ENCODE measurements around the gene PPME1. TPM values are rescaled to one million over a fixed set of nuclear protein-coding genes. Genes with fewer than 3 reads are reported as not detected.
A peak's percentile ranks its signal among the peaks of the same experiment; 100 is the strongest.

PPME1 gene
- total RNA-seq, 2 donors from 2014 or later = 35.0 to 73.9 TPM

- ATAC-seq = no peak
- H3K27ac Mint-ChIP-seq = no peak overlapping the region
Observed at GRCh38 chr11:74283580-74284180, 112.6 kb downstream of the PPME1 start.

GRCh38 chr11:74284466-74284865, 113.4 kb downstream of the PPME1 start:
- DNase-seq (ENCODE audit: low spot score in 2 of 2) (no peak), ATAC-seq (no peak)
- Mint-ChIP-seq H3K9me3 (no peaks in the 10 kb centered on the region), H3K27ac (no peak overlapping the region), H3K36me3 (no peaks in the 10 kb centered on the region)

More at GRCh38 chr11:74283580-74284180, 112.6 kb downstream of the PPME1 start:
- no peaks in the 10 kb centered on the region for H3K9me3 Mint-ChIP-seq
- H3K36me3 Mint-ChIP-seq = no peaks in the 10 kb centered on the region
- no peak for DNase-seq (ENCODE audit: low spot score in 2 of 2)

- Mint-ChIP-seq H3K9me3 (no peaks in the 10 kb centered on the region), H3K27ac (no peak overlapping the region), H3K36me3 (no peaks in the 10 kb centered on the region)
- ATAC-seq = peak; percentile 66 to 80
- DNase-seq (ENCODE audit: low spot score in 2 of 2) = no peak
Observed at GRCh38 chr11:74288161-74288560, 117.1 kb downstream of the PPME1 start.

GRCh38 chr11:74288911-74289310, 117.8 kb downstream of the PPME1 start:
- H3K36me3 Mint-ChIP-seq = peaks cover 0 to under 1% of the 10 kb centered on the region in 2 donors
- no peak overlapping the region for H3K27ac Mint-ChIP-seq
- ATAC-seq (peak in 1 of 2 donors; percentile 55), DNase-seq (ENCODE audit: low spot score in 2 of 2) (no peak)
- H3K9me3 Mint-ChIP-seq = no peaks in the 10 kb centered on the region

- no peak overlapping the region for H3K27ac Mint-ChIP-seq
- ATAC-seq (no peak), DNase-seq (ENCODE audit: low spot score in 2 of 2) (no peak)
- H3K36me3 Mint-ChIP-seq = peaks cover 0 to 6% of the 10 kb centered on the region in 2 donors
- H3K9me3 Mint-ChIP-seq = no peaks in the 10 kb centered on the region
Observed at GRCh38 chr11:74297484-74297883, 126.4 kb downstream of the PPME1 start.

- no peak overlapping the region for H3K27ac Mint-ChIP-seq
- H3K36me3 Mint-ChIP-seq = peaks cover 0 to 4% of the 10 kb centered on the region in 2 donors
- DNase-seq (ENCODE audit: low spot score in 2 of 2) (no peak), ATAC-seq (no peak)
- no peaks in the 10 kb centered on the region for H3K9me3 Mint-ChIP-seq
Observed at GRCh38 chr11:74299015-74299414, 127.9 kb downstream of the PPME1 start.

Other genes with a start within 250 kb of the PPME1 start
- under 1 TPM; 0.29 to 0.32 TPM for gene DNAJB13, start 220.3 kb upstream of the PPME1 start, total RNA-seq
- 100 to 1,000 TPM; 271 to 326 TPM for gene UCP2, start 188.4 kb upstream of the PPME1 start, total RNA-seq
- 1 to 10 TPM; 1.5 to 2.7 TPM for gene UCP3, start 162.2 kb upstream of the PPME1 start, total RNA-seq
- 10 to 100 TPM; 28.6 to 42.8 TPM for gene C2CD3, start 287 bp upstream of the PPME1 start, total RNA-seq
- gene P4HA3, start 140.4 kb downstream of the PPME1 start, total RNA-seq = not detected
- gene PGM2L1, start 227.1 kb downstream of the PPME1 start, total RNA-seq = 10 to 100 TPM; 10.8 to 20.8 TPM